Mesendoderm (in vitro differentiated cells): ENCODE data around the gene CAMTA1.

Experiments used
- DNase-seq: peaks from one replicate; pipeline ENCODE4 v3.0.0; 2013
- H2AK5ac ChIP-seq: 2 replicates; pipeline ENCODE4 v1.6.1; 2013; ENCODE audit warnings: low read length, inconsistent platforms
- H2BK120ac ChIP-seq: 2 replicates; pipeline ENCODE4 v1.6.1; 2013; ENCODE audit warnings: low read depth, mild to moderate bottlenecking, low read length, moderate library complexity, mixed read lengths
- H2BK15ac ChIP-seq: replicated peaks from 2 replicates; pipeline ENCODE4 v1.6.1; 2013; ENCODE audit warnings: low read depth, mild to moderate bottlenecking, moderate library complexity
- H2BK5ac ChIP-seq: 2 replicates; pipeline ENCODE4 v1.6.1; 2013; ENCODE audit warnings: low read length, inconsistent platforms
- H3K18ac ChIP-seq: 2 replicates; pipeline ENCODE4 v1.6.1; 2013; ENCODE audit warnings: mild to moderate bottlenecking, low read length, mixed read lengths
- H3K23ac ChIP-seq: one replicate; pipeline ENCODE4 v1.6.1; 2013; ENCODE audit warnings: low read length
- H3K27ac ChIP-seq: 2 replicates; pipeline ENCODE4 v1.5.1; 2013; ENCODE audit warnings: low read depth, mild to moderate bottlenecking, inconsistent platforms, low read length, moderate library complexity
- H3K27me3 ChIP-seq: 2 replicates; pipeline ENCODE4 v1.6.1; 2013; ENCODE audit warnings: low read length, control low read depth, mild to moderate bottlenecking, inconsistent platforms; ENCODE audit not compliant: insufficient read depth, poor library complexity
- H3K36me3 ChIP-seq: 2 replicates; pipeline ENCODE4 v1.6.1; 2013; ENCODE audit warnings: low read length, inconsistent platforms; ENCODE audit not compliant: control insufficient read depth, insufficient read depth
- H3K4ac ChIP-seq: one replicate; pipeline ENCODE4 v1.6.1; 2013; ENCODE audit warnings: low read depth, mild to moderate bottlenecking, low read length, moderate library complexity
- H3K4me1 ChIP-seq: 2 replicates; pipeline ENCODE4 v1.6.1; 2013; ENCODE audit warnings: low read depth, low read length, inconsistent platforms; ENCODE audit not compliant: control insufficient read depth
- H3K4me2 ChIP-seq: 2 replicates; pipeline ENCODE4 v1.6.1; 2013; ENCODE audit warnings: low read length
- H3K4me3 ChIP-seq: 2 replicates; pipeline ENCODE4 v1.5.1; 2013; ENCODE audit warnings: mild to moderate bottlenecking, low read length
- H3K56ac ChIP-seq: one replicate; pipeline ENCODE4 v1.6.1; 2013; ENCODE audit warnings: low read length
- H3K79me1 ChIP-seq: 2 replicates; pipeline ENCODE4 v1.6.1; 2013; ENCODE audit warnings: low read length, inconsistent platforms
- H3K79me2 ChIP-seq: 2 replicates; pipeline ENCODE4 v1.6.1; 2013; ENCODE audit warnings: mild to moderate bottlenecking, low read length; ENCODE audit not compliant: control insufficient read depth, insufficient read depth
- H3K9ac ChIP-seq: 2 replicates; pipeline ENCODE4 v1.6.1; 2013; ENCODE audit warnings: low read length, inconsistent platforms
- H4K5ac ChIP-seq: one replicate; pipeline ENCODE4 v1.6.1; 2013; ENCODE audit warnings: low read length
- H4K8ac ChIP-seq: one replicate; pipeline ENCODE4 v1.6.1; 2013; ENCODE audit warnings: low read depth, mild to moderate bottlenecking, control low read depth, low read length, moderate library complexity
- WGBS: extraction: QIAGEN DNeasy Blood & Tissue Kit; methylation state at CpG from one replicate; pipeline ENCODE4 v1.1.7; 2013; ENCODE audit warnings: low lambda C conversion rate, missing lambda C conversion rate; ENCODE audit not compliant: insufficient coverage; ENCODE audit errors: extremely low coverage; 5-methylcytosine and 5-hydroxymethylcytosine counted together

CAMTA1 gene

GRCh38 chr1:7362947-7363346 is 577.7 kb downstream of the CAMTA1 start:
- Histone ChIP-seq H3K23ac (no peak overlapping the region), H3K36me3 (no peaks in the 10 kb centered on the region), H4K5ac (no peak overlapping the region), H3K4me3 (no peak overlapping the region), H3K79me1 (no peaks in the 10 kb centered on the region), H3K27ac (no peak overlapping the region), H2BK15ac (no peak overlapping the region), H2BK5ac (no peak overlapping the region), H4K8ac (no peak overlapping the region), H3K27me3 (no peaks in the 10 kb centered on the region), H2AK5ac (no peak overlapping the region), H3K9ac (no peak overlapping the region), H3K79me2 (no peaks in the 10 kb centered on the region), H3K4me2 (no peak overlapping the region), H3K56ac (no peak overlapping the region), H3K4ac (no peak overlapping the region), H2BK120ac (no peak overlapping the region), H3K4me1 (no peaks in the 10 kb centered on the region), H3K18ac (no peak overlapping the region)
- WGBS: no CpG with 5 or more reads among the region's 4 CpGs
- no peak for DNase-seq

GRCh38 chr1:7363450-7363849 is 578.2 kb downstream of the CAMTA1 start:
- Histone ChIP-seq H3K9ac (no peak overlapping the region), H3K27me3 (no peaks in the 10 kb centered on the region), H2BK120ac (no peak overlapping the region), H3K79me2 (no peaks in the 10 kb centered on the region), H3K36me3 (no peaks in the 10 kb centered on the region), H3K4me2 (no peak overlapping the region), H4K8ac (no peak overlapping the region), H3K18ac (no peak overlapping the region), H2BK5ac (no peak overlapping the region), H3K27ac (no peak overlapping the region), H2BK15ac (no peak overlapping the region), H3K4ac (no peak overlapping the region), H3K4me3 (no peak overlapping the region), H3K56ac (no peak overlapping the region), H3K4me1 (no peaks in the 10 kb centered on the region), H4K5ac (no peak overlapping the region), H3K23ac (no peak overlapping the region), H3K79me1 (no peaks in the 10 kb centered on the region), H2AK5ac (no peak overlapping the region)
- WGBS: no CpG with 5 or more reads among the region's 6 CpGs
- DNase-seq: no peak

GRCh38 chr1:7365706-7366105 is 580.5 kb downstream of the CAMTA1 start:
- Histone ChIP-seq H4K8ac (no peak overlapping the region), H3K23ac (no peak overlapping the region), H3K4ac (no peak overlapping the region), H3K4me2 (no peak overlapping the region), H2BK5ac (no peak overlapping the region), H3K4me3 (no peak overlapping the region), H2BK120ac (no peak overlapping the region), H3K9ac (no peak overlapping the region), H2AK5ac (no peak overlapping the region), H3K27me3 (no peaks in the 10 kb centered on the region), H3K4me1 (no peaks in the 10 kb centered on the region), H4K5ac (no peak overlapping the region), H3K18ac (no peak overlapping the region), H3K36me3 (no peaks in the 10 kb centered on the region), H2BK15ac (no peak overlapping the region), H3K79me1 (no peaks in the 10 kb centered on the region), H3K79me2 (no peaks in the 10 kb centered on the region), H3K27ac (no peak overlapping the region), H3K56ac (no peak overlapping the region)
- no CpG with 5 or more reads among the region's 8 CpGs for WGBS
- no peak for DNase-seq

GRCh38 chr1:7366286-7366954 is 581.2 kb downstream of the CAMTA1 start:
- no peak overlapping the region for H3K56ac ChIP-seq
- no peak overlapping the region for H2AK5ac ChIP-seq
- H4K5ac ChIP-seq: no peak overlapping the region
- no peak overlapping the region for H3K23ac ChIP-seq
- no peaks in the 10 kb centered on the region for H3K79me2 ChIP-seq
- WGBS: no CpG with 5 or more reads among the region's 11 CpGs
- H3K4me2 ChIP-seq: no peak overlapping the region
- H3K4ac ChIP-seq: no peak overlapping the region
- no peak overlapping the region for H3K18ac ChIP-seq
- no peak for DNase-seq
- H3K9ac ChIP-seq: no peak overlapping the region
- no peak overlapping the region for H2BK15ac ChIP-seq
- H3K36me3 ChIP-seq: no peaks in the 10 kb centered on the region
- H2BK5ac ChIP-seq: no peak overlapping the region
- no peak overlapping the region for H2BK120ac ChIP-seq
- H3K4me3 ChIP-seq: no peak overlapping the region
- H3K79me1 ChIP-seq: no peaks in the 10 kb centered on the region
- H3K27ac ChIP-seq: no peak overlapping the region
- H3K4me1 ChIP-seq: no peaks in the 10 kb centered on the region
- H4K8ac ChIP-seq: no peak overlapping the region
- H3K27me3 ChIP-seq: no peaks in the 10 kb centered on the region

- Histone ChIP-seq H3K4me1 (no peaks in the 10 kb centered on the region), H3K4ac (no peak overlapping the region), H3K27me3 (no peaks in the 10 kb centered on the region), H2BK5ac (no peak overlapping the region), H3K4me2 (no peak overlapping the region), H3K18ac (no peak overlapping the region), H3K79me2 (no peaks in the 10 kb centered on the region), H3K56ac (no peak overlapping the region), H2BK120ac (no peak overlapping the region), H3K9ac (no peak overlapping the region), H3K36me3 (no peaks in the 10 kb centered on the region), H2BK15ac (no peak overlapping the region), H3K27ac (no peak overlapping the region), H2AK5ac (no peak overlapping the region), H3K23ac (no peak overlapping the region), H4K5ac (no peak overlapping the region), H3K4me3 (no peak overlapping the region), H4K8ac (no peak overlapping the region), H3K79me1 (no peaks in the 10 kb centered on the region)
- DNase-seq: no peak
- WGBS: no CpG with 5 or more reads among the region's 5 CpGs
Measured at GRCh38 chr1:7366955-7367665, 581.9 kb downstream of the CAMTA1 start.
